DND-41 (cell line): Measurements from ENCODE around the gene NUCKS1.

Experiments used
- ATAC-seq: fragments of 200-7000 bp; cut with Tn5 transposase; 3 replicates; pipeline ENCODE4 v1.9.1; 2021; ENCODE audit warnings: low read depth; ENCODE audit not compliant: insufficient read depth
- DNase-seq: peaks from one replicate; pipeline ENCODE4 v3.0.0-alpha.2; 2020
- H2AFZ ChIP-seq: 2 replicates; pipeline ENCODE4 v1.6.0; 2012; ENCODE audit warnings: low read depth, low read length
- H3K27ac ChIP-seq: 2 replicates; pipeline ENCODE4 v1.5.1; 2012; ENCODE audit warnings: low read length, inconsistent platforms
- H3K27me3 ChIP-seq: fragments of 200-600 bp; sonication (generic); 2 replicates; pipeline ENCODE4 v1.6.0; 2012; ENCODE audit warnings: low read length, mild to moderate bottlenecking, inconsistent platforms; ENCODE audit not compliant: insufficient read depth, poor library complexity
- H3K36me3 ChIP-seq: 2 replicates; pipeline ENCODE4 v1.5.1; 2012; ENCODE audit warnings: low read length, inconsistent platforms; ENCODE audit not compliant: insufficient read depth
- H3K4me1 ChIP-seq: 2 replicates; pipeline ENCODE4 v1.5.1; 2012; ENCODE audit warnings: mild to moderate bottlenecking, low read length; ENCODE audit not compliant: insufficient read depth
- H3K4me2 ChIP-seq: 2 replicates; pipeline ENCODE4 v1.6.0; 2012; ENCODE audit warnings: mild to moderate bottlenecking, moderate library complexity, low read length, inconsistent platforms; ENCODE audit not compliant: insufficient read depth
- H3K4me3 ChIP-seq, 2 experiments: fragments of 200-600 bp in 1 of 2; shearing (Covaris generic) in 1 of 2; 2 replicates each; pipeline ENCODE4 v1.5.1; 2012 to 2016; ENCODE audit warnings: inconsistent platforms in 2 of 2, low read length in 2 of 2, mild to moderate bottlenecking in 2 of 2, low read depth in 1 of 2, moderate library complexity in 1 of 2
- H3K79me2 ChIP-seq: 2 replicates; pipeline ENCODE4 v1.6.0; 2012; ENCODE audit warnings: low read length, inconsistent platforms; ENCODE audit not compliant: insufficient read depth
- H3K9ac ChIP-seq: 2 replicates; pipeline ENCODE4 v1.6.0; 2012; ENCODE audit warnings: low read depth, mild to moderate bottlenecking, inconsistent platforms, low read length, moderate library complexity
- H3K9me3 ChIP-seq: 2 replicates; pipeline ENCODE4 v1.5.1; 2012; ENCODE audit warnings: low read length, moderate library complexity, mild to moderate bottlenecking, inconsistent platforms; ENCODE audit not compliant: insufficient read depth, severe bottlenecking
- H4K20me1 ChIP-seq: 2 replicates; pipeline ENCODE4 v1.6.0; 2012; ENCODE audit warnings: low read length; ENCODE audit not compliant: insufficient read depth
- CTCF ChIP-seq: IDR thresholded peaks from 2 replicates; pipeline ENCODE4 v1.5.1; 2012; ENCODE audit warnings: borderline replicate concordance, low read length, moderate library complexity, mild to moderate bottlenecking; ENCODE audit not compliant: poor library complexity, severe bottlenecking; ENCODE audit errors: extremely low read depth
- EZH2 ChIP-seq: IDR thresholded peaks from 3 replicates; pipeline ENCODE4 v1.6.1; 2012; ENCODE audit warnings: borderline replicate concordance, low read depth, mild to moderate bottlenecking, moderate library complexity, low read length, inconsistent platforms; ENCODE audit not compliant: severe bottlenecking

Gene NUCKS1

GRCh38 chr1:205770618-205771017 lies 20.6 kb upstream of the NUCKS1 start:
- no peak for TF ChIP-seq EZH2
- TF ChIP-seq CTCF, result no peak
- ATAC-seq (no peak), DNase-seq (no peak)
- Histone ChIP-seq H3K9ac (no peak overlapping the region), H3K27me3 (no peaks in the 10 kb centered on the region), H3K27ac (no peak overlapping the region), H3K36me3 (peaks cover 12% of the 10 kb centered on the region; the same call in 1 of the 2 replicates), H3K9me3 (no peaks in the 10 kb centered on the region), H2AFZ (no peak overlapping the region), H3K4me2 (no peak overlapping the region), H3K4me3 (no peak overlapping the region), H3K4me1 (peaks cover 15% of the 10 kb centered on the region), H4K20me1 (no peaks in the 10 kb centered on the region), H3K79me2 (peaks cover 2% of the 10 kb centered on the region)

- Histone ChIP-seq H3K9me3 (no peaks in the 10 kb centered on the region), H3K4me3 (no peak overlapping the region), H3K79me2 (peaks cover 2% of the 10 kb centered on the region), H3K4me1 (peaks cover 11% of the 10 kb centered on the region), H4K20me1 (no peaks in the 10 kb centered on the region), H3K9ac (no peak overlapping the region), H3K4me2 (no peak overlapping the region), H3K27me3 (no peaks in the 10 kb centered on the region), H3K36me3 (peaks cover 12% of the 10 kb centered on the region; the same call in 1 of the 2 replicates), H2AFZ (no peak overlapping the region), H3K27ac (no peak overlapping the region)
- ATAC-seq (no peak), DNase-seq (no peak)
- TF ChIP-seq CTCF (no peak), EZH2 (no peak)
Observed at GRCh38 chr1:205769641-205770365, 19.8 kb upstream of the NUCKS1 start.

- H3K9ac ChIP-seq, result no peak overlapping the region
- H3K4me2 ChIP-seq, result no peak overlapping the region
- no peaks in the 10 kb centered on the region for H3K79me2 ChIP-seq
- H2AFZ ChIP-seq, result no peak overlapping the region
- no peak overlapping the region for H3K4me3 ChIP-seq
- no peaks in the 10 kb centered on the region for H3K9me3 ChIP-seq
- H3K27ac ChIP-seq, result no peak overlapping the region
- DNase-seq (no peak), ATAC-seq (no peak)
- TF ChIP-seq CTCF, result no peak
- TF ChIP-seq EZH2, result no peak
- no peaks in the 10 kb centered on the region for H3K4me1 ChIP-seq
- peaks cover 12% of the 10 kb centered on the region; the same call in 1 of the 2 replicates for H3K36me3 ChIP-seq
- no peaks in the 10 kb centered on the region for H4K20me1 ChIP-seq
- no peaks in the 10 kb centered on the region for H3K27me3 ChIP-seq
Observed at GRCh38 chr1:205767248-205767647, 17.3 kb upstream of the NUCKS1 start.

GRCh38 chr1:205766570-205766969 lies 16.6 kb upstream of the NUCKS1 start:
- peaks cover 12% of the 10 kb centered on the region; the same call in 1 of the 2 replicates for H3K36me3 ChIP-seq
- no peak for TF ChIP-seq CTCF
- TF ChIP-seq EZH2, result no peak
- H4K20me1 ChIP-seq, result no peaks in the 10 kb centered on the region
- H3K4me1 ChIP-seq, result no peaks in the 10 kb centered on the region
- no peak overlapping the region for H2AFZ ChIP-seq
- H3K27ac ChIP-seq, result no peak overlapping the region
- H3K4me3 ChIP-seq, result no peak overlapping the region
- ATAC-seq (no peak), DNase-seq (no peak)
- H3K79me2 ChIP-seq, result no peaks in the 10 kb centered on the region
- no peaks in the 10 kb centered on the region for H3K9me3 ChIP-seq
- H3K9ac ChIP-seq, result no peak overlapping the region
- no peaks in the 10 kb centered on the region for H3K27me3 ChIP-seq
- H3K4me2 ChIP-seq, result no peak overlapping the region
